Panc1 (cell line): Measurements from ENCODE around the gene PBXIP1. TPM values are rescaled to one million over a fixed set of nuclear protein-coding genes. Genes with fewer than 3 reads are reported as not detected.

ENCODE experiments used
- ATAC-seq: fragments of 200-7000 bp; cut with Tn5 transposase; 2 replicates; pipeline ENCODE4 v1.9.1; 2020; ENCODE audit warnings: mild to moderate bottlenecking, moderate library complexity
- Bru-seq: library from RNA; stranded (reverse); fragments of 400-500 nt; gene quantifications from one replicate; lab custom pipeline; 2021; lab: Mats Ljungman, UMichigan
- BruChase-seq, 2 experiments: library from RNA; stranded (reverse); fragments of 400-500 nt; gene quantifications; one replicate each; lab custom pipeline; 2021; lab: Mats Ljungman, UMichigan
- BruUV-seq: library from RNA; stranded (reverse); fragments of 400-500 nt; replicated peaks from 2 replicates; lab custom pipeline; 2021; lab: Mats Ljungman, UMichigan
- CTCF ChIA-PET: fragments of 300-600 bp; sonication (Branson Sonifier 250); formaldehyde crosslinking; loops from one replicate; lab custom pipeline; 2022; ENCODE audit warnings: antibody characterized with exemption; lab: Charles Lee
- POLR2A ChIA-PET: fragments of 300-600 bp; sonication (Branson Sonifier 250); formaldehyde crosslinking; loops from one replicate; lab custom pipeline; 2022; ENCODE audit warnings: antibody characterized with exemption; lab: Charles Lee
- DNase-seq: peaks from one replicate; pipeline ENCODE4 v3.0.0-alpha.2; 2010; ENCODE audit warnings: low read depth, low spot score
- H3K27ac ChIP-seq: 2 replicates; pipeline ENCODE4 v1.5.1; 2011; ENCODE audit warnings: mild to moderate bottlenecking, low read length, inconsistent platforms
- H3K27me3 ChIP-seq: fragments of 200-500 bp; sonication (Bioruptor generic); 2 replicates; pipeline ENCODE4 v1.6.0; 2014; ENCODE audit warnings: low read length, inconsistent platforms; ENCODE audit not compliant: control insufficient read depth, insufficient read depth
- H3K36me3 ChIP-seq: fragments of 200-500 bp; sonication (Bioruptor generic); 2 replicates; pipeline ENCODE4 v1.5.1; 2014; ENCODE audit warnings: inconsistent platforms, mild to moderate bottlenecking, low read length, moderate library complexity; ENCODE audit not compliant: control insufficient read depth, insufficient read depth
- H3K4me1 ChIP-seq: 2 replicates; pipeline ENCODE4 v1.5.1; 2011; ENCODE audit warnings: inconsistent platforms, mild to moderate bottlenecking, low read length, moderate library complexity; ENCODE audit not compliant: control insufficient read depth, insufficient read depth
- H3K4me3 ChIP-seq, 2 experiments: 2 replicates each; pipeline ENCODE4 v1.5.1; 2011 to 2012; ENCODE audit warnings: low read depth in 2 of 2, low read length in 2 of 2, mild to moderate bottlenecking in 2 of 2, inconsistent platforms in 1 of 2, moderate library complexity in 1 of 2
- H3K9me3 ChIP-seq: fragments of 200-500 bp; sonication (Bioruptor generic); 2 replicates; pipeline ENCODE4 v1.5.1; 2014; ENCODE audit warnings: low read depth, mild to moderate bottlenecking, inconsistent platforms, low read length, moderate library complexity; ENCODE audit not compliant: control insufficient read depth, insufficient read depth
- CTCF ChIP-seq: fragments of 450-650 bp; IDR thresholded peaks from 2 replicates; pipeline ENCODE4 v1.5.1; 2017; ENCODE audit warnings: mild to moderate bottlenecking
- POLR2AphosphoS5 ChIP-seq: IDR thresholded peaks from 2 replicates; pipeline ENCODE4 v1.6.1; 2012; ENCODE audit warnings: mild to moderate bottlenecking, low read depth, low read length, moderate library complexity
- TCF7L2 ChIP-seq: IDR thresholded peaks from 2 replicates; pipeline ENCODE4 v1.6.1; 2011; ENCODE audit warnings: mild to moderate bottlenecking, low read depth, low read length, inconsistent platforms
- in situ Hi-C: cut with HindIII; loops from 2 replicates; pipeline ENCODE4 v1.10.0; 2016; ENCODE audit warnings: low sequenced_read_pairs, low pct_unique_long_range_greater_than_20kb
- intact Hi-C: fragments of 100-400 bp; cut with micrococcal nuclease; formaldehyde crosslinking; loops from one replicate; pipeline ENCODE4 v1.10.0; 2022; ENCODE audit not compliant: unreplicated experiment
- long read RNA-seq: library from polyadenylated mRNA; unstranded; transcript quantifications from one replicate; pipeline ENCODE4 v2.0.0, GENCODE V29; 2021; ENCODE audit not compliant: unreplicated experiment
- polyA plus RNA-seq: library from polyadenylated mRNA; unstranded; fragments of >200 nt; gene quantifications from one replicate; pipeline ENCODE4 v1.2.1, GENCODE V29; 2012; ENCODE audit warnings: missing spikeins; ENCODE audit not compliant: insufficient read length
- total RNA-seq: library from RNA; stranded (reverse); gene quantifications from one replicate; pipeline ENCODE4 v1.2.1, GENCODE V29; 2021; ENCODE audit not compliant: unreplicated experiment

The PBXIP1 gene
- total RNA-seq (40.7 TPM), Bru-seq, nascent RNA (percentile 64 among the genes with signal in this experiment), BruChase-seq, experiment 1, labeled RNA remaining after a 2-hour chase (percentile 70 among the genes with signal in this experiment), BruChase-seq, experiment 2, labeled RNA remaining after a 6-hour chase (percentile 79 among the genes with signal in this experiment)
- polyA plus RNA-seq = 64.9 TPM
- long read RNA-seq, transcript PBXIP1-202 (11 exons, 3,212 nt) = major isoform, 39 of 68 reads
- long read RNA-seq, partial matches to known transcripts = 15 of 68 reads
- long read RNA-seq, other reads (novel, unspliced or antisense) = 14 of 68 reads

DNA sequence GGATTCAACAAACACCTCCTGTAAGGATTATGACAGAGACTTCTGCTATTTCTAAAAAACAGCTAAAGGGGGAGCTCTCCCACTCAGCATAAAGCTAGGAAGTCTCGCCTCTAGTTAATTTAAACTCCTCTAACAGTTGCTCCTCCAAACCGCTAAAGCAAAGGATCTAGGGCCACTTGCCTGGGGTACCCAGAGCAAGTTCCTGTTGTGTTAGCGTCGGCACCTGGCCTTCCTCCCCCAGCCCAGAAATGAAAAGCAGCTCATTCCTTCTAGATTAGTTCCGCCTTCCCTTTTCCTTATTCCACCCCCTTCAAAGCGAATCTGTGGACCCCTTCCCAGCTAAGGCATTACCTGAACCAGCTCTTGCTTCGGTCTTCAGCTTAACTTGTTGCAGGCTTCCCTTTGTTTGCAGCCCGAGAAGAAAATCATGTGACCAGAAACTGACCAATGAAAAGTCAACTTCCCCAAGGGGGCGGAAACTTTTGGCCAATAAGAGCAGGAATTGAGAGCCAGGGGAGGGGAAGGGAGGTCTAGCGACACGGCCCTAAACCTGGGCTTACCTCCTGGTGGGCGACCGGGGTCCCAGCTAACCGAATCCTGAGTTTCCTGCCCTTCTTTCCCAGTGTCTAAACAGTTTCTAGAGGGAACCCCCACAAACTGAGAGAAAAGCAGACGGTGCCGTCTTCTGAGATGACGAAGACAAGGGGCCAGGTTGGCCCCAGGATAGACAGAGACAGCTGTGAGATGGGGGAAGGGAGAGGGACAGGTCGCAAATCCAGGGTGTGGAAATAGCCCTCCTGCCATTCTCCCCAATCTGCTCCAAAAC is at the start of gene PBXIP1:
Gene PBXIP1, minus strand, starts transcription at position 382 of the 826 bp plus-strand sequence. CDS start 2,378 bp downstream, outside the sequence.
- ChIA-PET POLR2A (interaction anchor here (0.6 to 1.3 kb wide), 5 partner anchors 18 to 201 kb away, joined by 3 to 9 read pairs (median 3); partner anchors contain the start of gene PMVK), CTCF (no interaction called here)
- Histone ChIP-seq H3K4me3 (peak within 1 kb of the TSS; percentile 78 to 93), H3K27me3 (no peaks in the 10 kb centered on the region), H3K36me3 (peaks cover 2% of the 10 kb centered on the region; the same call in 1 of the 2 replicates), H3K9me3 (no peaks in the 10 kb centered on the region), H3K4me1 (peaks cover 32% of the 10 kb centered on the region), H3K27ac (peak within 1 kb of the TSS; percentile 83)
- no TSS peak for BruUV-seq
- ATAC-seq (peak; percentile 90), DNase-seq (no peak)
- in situ Hi-C loops (no loop called here), intact Hi-C loops (loop anchor here (2.0 to 10.0 kb wide), 2 partner anchors 105 to 391 kb away; partner anchors contain the start of gene CHRNB2)
- no peak for TF ChIP-seq CTCF

- Histone ChIP-seq H3K36me3 (peaks cover 5% of the 10 kb centered on the region; the same call in 1 of the 2 replicates), H3K27me3 (no peaks in the 10 kb centered on the region), H3K4me1 (peaks cover 40% of the 10 kb centered on the region), H3K9me3 (no peaks in the 10 kb centered on the region), H3K4me3 (peak overlapping the region; percentile 80 to 98; a peak in 3 of 4 replicates), H3K27ac (peak overlapping the region; percentile 99)
- TF ChIP-seq POLR2AphosphoS5 (peak; percentile 26; the same call in 1 of the 2 replicates), TCF7L2 (no peak)
- ATAC-seq (peak; percentile 1; the same call in 1 of the 2 replicates), DNase-seq (no peak)
- ChIA-PET POLR2A (no interaction called here), CTCF (no interaction called here)
- intact Hi-C loops = no loop called here
- in situ Hi-C loops = no loop called here
- BruUV-seq = TSS peak; percentile 59
These were observed 49.4 kb upstream of the PBXIP1 start for GRCh38 chr1:155005076-155006011.

DNA sequence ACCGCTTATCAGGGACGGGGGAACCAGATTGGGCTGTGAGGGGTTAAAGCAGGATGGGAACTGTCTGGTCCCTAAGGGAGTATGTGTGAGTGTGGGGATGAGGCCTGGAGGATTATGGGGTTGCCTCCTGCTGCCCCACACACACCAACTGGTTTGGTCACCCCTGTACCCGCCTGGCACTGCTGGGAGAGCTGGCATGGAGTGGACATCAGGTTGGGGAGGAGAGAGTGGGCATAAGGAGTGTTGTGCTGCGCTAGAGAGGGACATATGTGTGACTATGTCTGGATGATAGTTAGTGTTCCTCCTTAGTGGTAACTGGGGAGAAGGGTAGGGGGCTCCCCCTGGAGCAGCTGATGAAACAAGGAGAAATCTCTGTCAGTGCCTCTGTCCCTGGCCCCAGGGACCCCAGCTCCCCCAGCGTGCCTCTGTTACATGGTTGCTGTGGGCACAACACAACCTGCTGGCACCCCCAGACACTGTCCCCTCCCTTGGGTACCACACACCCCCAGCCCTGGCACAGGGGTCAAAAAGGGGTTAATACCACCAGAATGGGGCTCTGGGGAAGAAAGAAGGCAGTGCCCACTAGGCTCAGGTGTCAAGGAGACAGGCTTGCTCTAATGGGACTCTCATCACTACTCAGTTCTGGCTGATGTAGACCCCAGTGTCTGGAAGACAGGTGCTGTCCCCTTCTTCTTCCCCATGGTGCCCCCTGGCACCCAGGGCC is 48.6 kb upstream of the PBXIP1 start:
- ATAC-seq (no peak), DNase-seq (no peak)
- no peaks in the 10 kb centered on the region for H3K27me3 ChIP-seq
- no peaks in the 10 kb centered on the region for H3K9me3 ChIP-seq
- H3K4me3 ChIP-seq = peak overlapping the region; percentile 80 to 98
- in situ Hi-C loops = no loop called here
- BruUV-seq = no TSS peak
- POLR2A ChIA-PET = no interaction called here
- peaks cover 48% of the 10 kb centered on the region for H3K4me1 ChIP-seq
- peak overlapping the region; percentile 99 for H3K27ac ChIP-seq
- CTCF ChIA-PET = no interaction called here
- intact Hi-C loops = loop anchor here (5.0 kb wide), 1 partner anchor 277 kb away; no protein-coding TSS in a partner anchor
- no peak for TF ChIP-seq POLR2AphosphoS5
- peaks cover 5% of the 10 kb centered on the region; the same call in 1 of the 2 replicates for H3K36me3 ChIP-seq
